IgD-negative memory B cell (primary cell): ENCODE measurements around the gene KCNF1. TPM values are rescaled to one million over a fixed set of nuclear protein-coding genes. Genes with fewer than 3 reads are reported as not detected.

ENCODE experiments used
- H3K27ac Mint-ChIP-seq, 3 donors: one replicate each; pipeline ENCODE4 v1.8.0; 2020 to 2022; ENCODE audit warnings: mild to moderate bottlenecking in 3 of 3, mixed read lengths in 3 of 3, moderate library complexity in 1 of 3
- H3K27me3 Mint-ChIP-seq: one replicate; pipeline ENCODE4 v1.8.0; 2021; ENCODE audit warnings: mixed read lengths
- H3K36me3 Mint-ChIP-seq: one replicate; pipeline ENCODE4 v1.8.0; 2020; ENCODE audit warnings: mild to moderate bottlenecking, mixed read lengths
- H3K4me1 Mint-ChIP-seq, 3 donors: one replicate each; pipeline ENCODE4 v1.8.0; 2020 to 2022; ENCODE audit warnings: mixed read lengths in 3 of 3, mild to moderate bottlenecking in 1 of 3
- H3K4me3 Mint-ChIP-seq, 4 donors: one replicate each; pipeline ENCODE4 v1.8.0; 2020 to 2022; ENCODE audit warnings: mild to moderate bottlenecking in 4 of 4, mixed read lengths in 4 of 4, moderate library complexity in 3 of 4
- H3K9me3 Mint-ChIP-seq, 3 donors: one replicate each; pipeline ENCODE4 v1.8.0; 2020 to 2021; ENCODE audit warnings: mixed read lengths in 3 of 3, mild to moderate bottlenecking in 1 of 3
- polyA plus RNA-seq: library from polyadenylated mRNA; unstranded; fragments of 300-500 nt; fragmentation: Illumina TruSeq; gene quantifications from one replicate; pipeline ENCODE4 v1.2.3, GENCODE V29; 2021

Gene KCNF1
- polyA plus RNA-seq, 1 donor from 2014 or later = not detected

DNA sequence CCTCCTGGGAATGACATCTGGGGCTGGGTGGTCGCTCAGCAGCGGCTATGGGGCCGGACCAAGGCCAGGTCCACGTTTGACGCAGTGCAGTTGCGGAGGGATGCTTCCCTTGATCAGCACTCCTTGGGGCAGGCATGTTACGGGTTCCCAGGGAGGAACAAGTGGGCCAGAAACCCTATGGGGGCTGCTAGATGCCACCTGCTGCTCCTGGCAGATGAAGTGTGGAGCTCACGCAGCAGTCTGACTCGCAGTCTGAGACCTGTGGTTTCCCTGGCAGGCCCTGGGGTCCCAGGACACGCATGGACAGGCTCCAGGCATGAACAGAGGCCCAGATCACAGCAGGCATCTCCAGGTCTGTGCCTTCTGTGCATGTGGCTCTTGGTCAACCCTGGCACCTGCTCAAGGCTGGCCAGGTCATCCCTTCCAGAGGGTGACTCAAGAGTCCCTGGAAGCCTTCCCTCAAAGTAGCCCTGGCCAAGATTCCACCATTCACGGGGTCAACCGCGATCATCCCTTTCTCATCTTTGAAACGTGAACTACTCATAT, 20.0 kb downstream of the KCNF1 start:
- no peak overlapping the region for H3K4me3 Mint-ChIP-seq
- no peak overlapping the region for H3K27ac Mint-ChIP-seq
- H3K4me1 Mint-ChIP-seq = no peaks in the 10 kb centered on the region
- no peaks in the 10 kb centered on the region for H3K36me3 Mint-ChIP-seq
- H3K9me3 Mint-ChIP-seq = no peaks in the 10 kb centered on the region
- peaks cover 26% of the 10 kb centered on the region for H3K27me3 Mint-ChIP-seq

DNA sequence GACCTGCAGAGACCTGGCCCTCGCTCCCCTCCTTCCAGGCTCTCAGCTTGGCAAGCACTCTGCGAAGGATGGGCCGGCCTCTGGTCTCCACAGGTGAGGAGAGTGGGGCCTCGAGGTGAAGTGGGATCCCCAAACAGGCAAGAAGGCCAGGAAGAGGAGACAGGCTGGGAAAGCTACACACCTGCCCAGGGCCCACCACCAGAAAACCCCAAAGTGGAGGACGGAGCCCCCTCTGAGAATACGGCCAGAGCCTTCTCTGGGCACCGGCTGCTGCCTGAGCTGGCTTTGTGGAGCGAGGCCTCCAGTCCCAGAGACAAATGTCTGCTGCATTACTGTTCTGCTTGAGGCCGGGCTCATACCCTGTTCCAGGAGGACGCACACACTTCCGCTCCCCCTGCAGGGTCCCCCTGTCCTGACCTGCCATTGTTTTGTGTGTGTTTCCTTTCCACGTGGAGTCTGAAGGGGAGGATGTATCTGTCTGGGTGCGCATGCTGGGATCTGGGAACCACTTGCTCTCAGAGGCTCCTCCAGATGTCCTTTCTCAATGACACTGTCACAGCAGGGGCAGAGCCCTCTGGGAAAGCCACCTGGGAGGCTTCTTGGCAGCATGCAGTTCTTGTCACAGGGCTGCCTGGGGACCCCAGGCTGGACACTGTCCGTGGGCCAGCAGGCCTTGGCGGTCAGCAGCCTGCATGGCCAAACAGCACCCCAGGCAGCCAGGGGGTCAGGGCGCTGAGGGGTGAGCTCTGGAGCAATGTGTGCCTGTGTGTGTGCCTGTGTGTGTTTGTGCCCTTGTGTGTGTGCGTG, 20.8 kb downstream of the KCNF1 start:
- Mint-ChIP-seq H3K27me3 (peaks cover 26% of the 10 kb centered on the region), H3K9me3 (peaks cover 0 to 5% (median 0%) of the 10 kb centered on the region in 3 donors), H3K4me3 (peak overlapping the region in 1 of 4 donors; percentile 34)

DNA sequence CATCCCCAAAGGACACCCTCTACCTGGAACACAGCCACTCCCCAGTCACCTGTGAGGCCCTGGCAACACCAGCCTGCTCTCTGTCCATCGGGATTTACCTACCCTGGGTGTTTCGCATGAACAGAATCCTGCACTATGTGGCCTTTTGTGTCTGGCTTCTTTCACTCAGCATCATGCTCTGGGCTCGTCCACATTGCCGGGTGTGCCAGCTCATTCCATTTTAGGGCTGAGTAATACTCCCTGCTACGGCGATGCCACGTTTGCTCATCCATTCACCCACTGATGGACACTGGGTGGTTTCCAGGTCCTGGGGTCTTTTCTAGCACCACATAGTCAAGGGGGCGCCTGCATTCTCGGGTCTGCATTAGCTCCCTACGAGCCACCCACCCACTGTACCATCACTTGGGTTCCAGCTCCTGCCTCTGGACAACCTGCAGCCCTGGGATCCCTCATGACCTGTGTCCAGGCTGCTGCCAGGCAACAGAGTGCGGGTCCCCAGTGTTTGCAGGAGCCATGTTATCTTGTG, 22.0 kb downstream of the KCNF1 start:
- H3K9me3 Mint-ChIP-seq = peaks cover 0 to 5% (median 3%) of the 10 kb centered on the region in 3 donors
- H3K27ac Mint-ChIP-seq = no peak overlapping the region
- no peak overlapping the region for H3K4me3 Mint-ChIP-seq
- no peaks in the 10 kb centered on the region for H3K36me3 Mint-ChIP-seq
- H3K4me1 Mint-ChIP-seq = no peaks in the 10 kb centered on the region
- peaks cover 17% of the 10 kb centered on the region for H3K27me3 Mint-ChIP-seq

More for the DNA sequence above, 20.8 kb downstream of the KCNF1 start:
- Mint-ChIP-seq H3K36me3 (no peaks in the 10 kb centered on the region), H3K27ac (no peak overlapping the region), H3K4me1 (no peaks in the 10 kb centered on the region)

DNA sequence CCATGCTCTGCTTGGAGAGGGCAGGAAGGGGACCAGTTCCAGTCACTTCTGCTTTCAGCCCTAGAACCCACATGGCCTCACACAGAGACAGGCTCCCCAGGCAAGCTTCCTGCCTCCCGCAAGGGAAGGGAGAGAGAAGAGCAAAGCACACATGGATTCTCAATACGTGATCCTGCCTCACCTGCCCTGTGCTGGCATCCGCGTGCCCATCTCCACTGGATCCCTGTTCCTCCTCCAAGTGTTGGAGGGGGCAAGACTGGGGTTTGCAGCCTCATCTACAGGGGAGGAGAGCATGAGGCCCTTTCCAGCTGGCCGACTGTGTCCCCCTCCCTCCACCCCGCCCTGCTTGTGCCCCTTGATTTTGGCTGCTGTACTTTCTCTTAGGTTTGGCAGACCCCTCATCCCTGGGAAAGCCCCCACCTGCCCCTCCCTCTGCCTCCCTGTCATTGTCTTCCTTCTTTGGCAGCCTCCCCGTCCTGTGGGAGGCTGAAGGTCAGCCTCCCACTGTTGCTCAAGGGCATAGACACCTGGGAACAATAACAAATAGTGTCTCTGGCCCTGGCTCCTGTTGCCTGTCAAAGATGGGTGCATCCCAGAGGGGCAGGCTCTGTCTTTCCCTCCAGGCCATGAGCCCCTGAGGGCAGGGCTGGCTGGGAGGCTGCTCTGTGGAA, 22.7 kb downstream of the KCNF1 start:
- H3K27me3 Mint-ChIP-seq = peaks cover 14% of the 10 kb centered on the region
- no peak overlapping the region for H3K27ac Mint-ChIP-seq
- H3K4me1 Mint-ChIP-seq = no peaks in the 10 kb centered on the region
- no peaks in the 10 kb centered on the region for H3K36me3 Mint-ChIP-seq
- peaks cover 2 to 10% (median 8%) of the 10 kb centered on the region in 3 donors for H3K9me3 Mint-ChIP-seq
- H3K4me3 Mint-ChIP-seq = no peak overlapping the region

DNA sequence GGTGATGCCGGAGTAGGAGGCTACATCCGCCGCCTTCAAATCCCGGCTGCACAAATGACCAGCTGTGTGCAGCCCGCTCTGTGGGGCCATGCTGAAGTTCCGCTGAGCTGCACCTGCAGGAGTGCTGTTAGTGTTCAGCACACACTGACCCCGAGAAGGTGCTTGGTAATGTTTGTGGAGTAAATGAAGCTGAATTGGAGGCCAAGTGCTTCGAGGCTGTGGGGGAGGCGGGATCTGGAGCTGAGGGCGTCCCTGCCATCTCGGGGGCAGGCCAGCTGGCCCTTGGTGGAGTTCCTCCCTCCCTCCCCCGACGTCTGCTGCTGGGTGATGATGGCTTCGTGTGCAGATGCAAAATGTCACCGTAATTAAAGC, 23.2 kb downstream of the KCNF1 start:
- Mint-ChIP-seq H3K27ac (no peak overlapping the region), H3K27me3 (peaks cover 12% of the 10 kb centered on the region), H3K36me3 (no peaks in the 10 kb centered on the region), H3K9me3 (peaks cover 4 to 13% (median 12%) of the 10 kb centered on the region in 3 donors), H3K4me3 (no peak overlapping the region), H3K4me1 (no peaks in the 10 kb centered on the region)

DNA sequence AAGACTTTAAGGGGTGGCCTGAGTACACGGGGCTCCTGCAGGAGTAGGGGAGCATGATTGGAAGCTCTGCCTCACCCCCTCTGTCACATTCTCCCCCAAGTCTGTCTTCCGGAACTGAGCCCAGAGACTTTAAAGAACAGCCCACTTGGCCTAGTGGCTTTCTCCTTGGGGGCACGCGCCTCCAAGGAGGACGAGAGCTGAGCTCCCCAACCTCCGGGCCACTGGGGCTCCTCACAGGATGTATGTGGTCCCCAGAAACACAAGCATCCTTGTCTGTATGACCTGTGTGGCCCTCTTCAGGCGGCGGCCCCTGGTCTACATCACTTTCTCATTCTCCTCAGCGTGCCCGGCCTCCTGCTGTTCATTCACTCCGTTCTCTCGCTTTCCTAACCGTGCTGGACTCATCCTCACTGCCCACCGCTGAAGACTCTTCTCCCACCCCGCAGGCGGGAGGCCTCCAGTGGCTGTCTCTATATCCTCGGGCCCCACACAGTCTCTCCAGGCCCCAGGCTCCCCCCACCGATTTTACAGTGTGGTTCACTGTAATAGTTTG, 23.7 kb downstream of the KCNF1 start:
- Mint-ChIP-seq H3K4me1 (no peaks in the 10 kb centered on the region), H3K9me3 (peaks cover 4 to 13% (median 12%) of the 10 kb centered on the region in 3 donors), H3K27me3 (peaks cover 11% of the 10 kb centered on the region), H3K4me3 (no peak overlapping the region), H3K36me3 (no peaks in the 10 kb centered on the region), H3K27ac (peak overlapping the region in 1 of 3 donors; percentile 91)

DNA sequence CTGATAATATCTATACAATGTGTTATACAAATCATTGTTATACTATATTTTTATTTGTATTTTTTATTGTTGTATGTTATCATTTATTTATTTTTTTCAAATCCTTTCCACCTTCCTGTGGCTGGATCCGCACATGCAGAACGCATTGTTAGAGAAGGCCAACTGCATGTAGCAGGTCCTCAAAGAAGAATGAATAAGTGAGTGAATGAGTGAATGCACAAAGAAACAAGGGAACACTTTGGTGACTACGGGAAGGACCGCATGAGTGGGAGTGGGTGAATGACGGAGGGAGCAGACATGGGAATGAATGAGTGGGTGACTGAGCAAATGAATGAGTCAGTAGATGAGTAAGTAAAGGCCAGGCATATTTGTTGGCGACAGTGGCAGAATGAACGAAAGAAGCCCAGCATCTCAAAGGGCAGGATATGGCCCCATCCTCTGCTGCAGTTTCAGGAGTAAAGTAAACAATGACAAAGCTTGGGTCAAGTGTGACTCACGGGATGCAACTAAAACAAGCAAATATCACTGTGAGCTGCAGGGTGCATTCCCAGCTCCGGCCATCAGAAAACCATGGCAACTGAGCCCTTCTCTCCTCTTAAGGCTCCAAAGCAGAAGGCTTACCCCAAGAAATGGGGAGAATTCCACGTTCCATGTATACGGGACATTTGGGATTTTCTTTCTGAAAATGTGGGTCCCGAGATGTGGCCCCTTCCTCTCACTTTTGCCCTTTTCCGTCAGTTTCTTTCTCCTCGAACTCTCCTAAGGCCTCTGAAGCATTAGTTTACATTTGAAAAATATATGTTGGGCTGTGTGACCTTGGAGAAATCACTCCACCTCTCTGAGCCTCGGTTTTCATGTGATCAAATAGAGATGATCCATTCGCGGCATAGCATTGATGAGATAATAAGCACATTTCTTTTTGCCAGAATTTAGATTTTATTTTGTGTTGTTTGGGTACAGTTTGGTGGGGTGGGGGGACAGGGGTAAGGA, 24.5 kb downstream of the KCNF1 start:
- H3K4me3 Mint-ChIP-seq = no peak overlapping the region
- peak overlapping the region in 1 of 3 donors; percentile 91 for H3K27ac Mint-ChIP-seq
- H3K9me3 Mint-ChIP-seq = peaks cover 4 to 13% (median 12%) of the 10 kb centered on the region in 3 donors

DNA sequence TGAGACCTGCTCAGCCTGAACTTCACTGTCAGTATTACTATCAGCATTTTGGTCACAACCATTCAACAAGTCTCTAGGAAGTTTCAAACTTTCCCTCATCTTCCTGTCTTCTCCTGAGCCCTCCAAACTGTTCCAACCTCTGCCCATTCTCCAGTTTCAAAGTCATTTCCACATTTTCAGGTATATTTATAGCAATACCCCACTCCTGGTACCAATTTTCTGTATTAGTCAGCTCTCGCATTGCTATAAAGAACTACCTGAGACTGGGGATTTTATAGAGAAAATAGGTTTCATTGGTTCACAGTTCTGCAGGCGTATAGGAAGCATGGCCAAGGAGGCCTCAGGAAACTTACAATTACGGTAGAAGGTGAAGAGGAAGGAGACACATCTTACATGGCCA, 27.3 kb downstream of the KCNF1 start:
- Mint-ChIP-seq H3K4me3 (no peak overlapping the region), H3K36me3 (no peaks in the 10 kb centered on the region), H3K4me1 (no peaks in the 10 kb centered on the region), H3K9me3 (peaks cover 4 to 15% (median 12%) of the 10 kb centered on the region in 3 donors), H3K27ac (no peak overlapping the region), H3K27me3 (peaks cover 13% of the 10 kb centered on the region)

More for the DNA sequence above, 24.5 kb downstream of the KCNF1 start:
- Mint-ChIP-seq H3K27me3 (peaks cover 11% of the 10 kb centered on the region), H3K36me3 (no peaks in the 10 kb centered on the region), H3K4me1 (no peaks in the 10 kb centered on the region)

DNA sequence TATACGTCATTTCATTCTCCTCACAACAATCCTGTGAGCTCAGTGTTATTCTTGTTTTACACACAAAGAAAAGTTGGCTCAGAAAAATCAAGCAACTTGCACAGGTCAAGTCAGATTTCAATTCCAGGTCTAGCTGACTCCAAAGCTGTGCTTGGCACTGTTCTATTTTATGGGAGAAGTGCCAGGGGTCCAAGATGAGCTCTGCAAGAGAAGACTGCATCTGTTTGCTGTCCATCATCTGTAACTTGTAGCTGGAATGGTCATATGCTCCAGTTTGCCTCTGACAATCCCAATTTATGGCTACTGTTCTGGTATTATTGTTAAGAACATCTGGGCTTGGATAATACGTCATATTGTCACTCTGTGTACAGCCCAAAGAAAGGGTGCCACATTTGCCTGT, 28.9 kb downstream of the KCNF1 start:
- peaks cover 4 to 19% (median 12%) of the 10 kb centered on the region in 3 donors for H3K9me3 Mint-ChIP-seq
- peaks cover 11% of the 10 kb centered on the region for H3K27me3 Mint-ChIP-seq
- no peaks in the 10 kb centered on the region for H3K36me3 Mint-ChIP-seq
- H3K27ac Mint-ChIP-seq = no peak overlapping the region
- H3K4me1 Mint-ChIP-seq = no peaks in the 10 kb centered on the region
- H3K4me3 Mint-ChIP-seq = no peak overlapping the region

DNA sequence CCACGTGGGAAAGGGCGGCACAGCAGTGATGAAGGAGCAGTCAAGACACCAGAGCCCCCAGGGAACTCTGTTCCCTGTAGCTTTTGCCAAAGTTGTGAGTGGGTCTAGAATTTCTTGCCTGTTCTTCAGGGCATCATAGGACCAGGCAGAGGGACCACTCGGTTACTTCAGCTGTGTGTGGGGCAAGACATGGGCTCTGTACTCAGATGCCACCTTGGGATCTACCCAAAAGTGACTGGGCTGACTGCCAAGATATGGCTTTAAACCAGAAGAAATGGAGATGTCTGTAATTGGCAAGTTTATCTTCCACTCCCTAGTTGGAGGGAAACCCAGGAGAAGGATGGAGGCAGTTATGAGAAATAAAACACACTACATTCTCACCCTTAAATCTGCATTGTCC, 29.6 kb downstream of the KCNF1 start:
- H3K27me3 Mint-ChIP-seq = peaks cover 13% of the 10 kb centered on the region
- H3K27ac Mint-ChIP-seq = no peak overlapping the region
- peaks cover 4 to 20% (median 12%) of the 10 kb centered on the region in 3 donors for H3K9me3 Mint-ChIP-seq
- no peaks in the 10 kb centered on the region for H3K4me1 Mint-ChIP-seq
- H3K36me3 Mint-ChIP-seq = no peaks in the 10 kb centered on the region
- no peak overlapping the region for H3K4me3 Mint-ChIP-seq

DNA sequence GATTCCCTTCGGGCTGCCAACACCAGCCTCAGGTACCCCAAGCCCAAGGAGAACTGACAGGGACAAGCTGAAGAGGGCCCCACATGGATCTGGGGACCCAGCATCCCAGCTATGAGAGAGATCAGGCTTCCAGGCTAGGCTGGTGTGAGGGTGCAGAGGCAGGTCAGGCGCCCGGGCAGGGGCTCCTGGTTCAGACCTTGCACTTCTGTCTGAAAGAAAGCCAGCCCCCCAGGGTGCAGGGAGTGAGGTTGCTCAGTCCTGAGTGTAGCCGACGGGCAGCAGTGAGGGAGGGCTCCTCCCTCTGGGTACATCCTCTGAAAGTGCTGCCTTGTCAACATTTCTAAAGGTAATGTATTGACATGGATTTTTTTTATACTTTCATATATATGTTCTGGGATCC, 33.1 kb downstream of the KCNF1 start:
- Mint-ChIP-seq H3K4me3 (no peak overlapping the region), H3K9me3 (peaks cover 0 to 16% (median 0%) of the 10 kb centered on the region in 3 donors), H3K27ac (no peak overlapping the region), H3K4me1 (no peaks in the 10 kb centered on the region), H3K36me3 (no peaks in the 10 kb centered on the region), H3K27me3 (peaks cover 26% of the 10 kb centered on the region)

DNA sequence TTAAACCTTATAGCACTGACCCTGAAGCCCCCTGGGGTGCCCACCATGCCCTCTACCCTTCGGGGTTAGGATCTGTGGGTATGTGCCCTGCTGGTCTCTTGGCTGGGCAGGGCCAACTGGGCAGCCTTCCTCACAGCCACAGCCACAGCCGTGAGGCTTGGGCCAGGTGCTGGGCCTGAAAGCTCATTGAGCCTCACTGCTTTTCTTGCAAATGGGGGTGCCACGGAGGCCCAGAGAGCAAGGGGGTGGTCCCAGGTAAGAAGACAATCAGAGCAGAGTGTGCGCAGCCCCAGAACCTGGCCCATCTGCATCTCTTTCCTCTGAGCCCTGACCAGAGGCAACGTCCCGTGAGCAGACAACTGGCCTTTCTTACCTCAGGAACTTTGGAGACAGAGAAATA, 34.7 kb downstream of the KCNF1 start:
- Mint-ChIP-seq H3K36me3 (no peaks in the 10 kb centered on the region), H3K9me3 (peaks cover 0 to 17% (median 0%) of the 10 kb centered on the region in 3 donors), H3K4me3 (no peak overlapping the region), H3K27me3 (peaks cover 26% of the 10 kb centered on the region), H3K27ac (no peak overlapping the region), H3K4me1 (no peaks in the 10 kb centered on the region)

DNA sequence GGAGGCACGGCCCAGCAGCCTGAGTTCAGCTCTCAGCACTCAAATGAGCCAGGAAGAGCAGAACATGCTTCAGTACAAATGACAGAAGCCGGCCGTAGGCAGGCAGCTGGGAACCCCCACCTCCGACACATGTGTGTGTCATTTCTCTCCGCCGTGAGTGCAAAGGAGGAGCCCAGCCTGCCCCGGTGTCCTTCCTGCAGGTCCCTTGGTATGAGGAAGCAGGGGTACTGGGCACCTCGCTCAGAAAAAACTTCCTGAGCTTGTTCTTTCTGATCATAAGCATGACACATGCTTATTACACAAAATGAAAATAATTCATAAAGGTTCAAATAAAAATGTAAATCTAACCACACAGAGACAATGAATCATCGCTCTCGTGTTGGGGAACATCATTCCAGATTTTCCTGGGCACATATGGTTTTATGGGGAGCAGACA, 35.3 kb downstream of the KCNF1 start:
- peak overlapping the region in 1 of 4 donors; percentile 41 for H3K4me3 Mint-ChIP-seq
- H3K36me3 Mint-ChIP-seq = no peaks in the 10 kb centered on the region
- H3K4me1 Mint-ChIP-seq = no peaks in the 10 kb centered on the region
- peaks cover 22% of the 10 kb centered on the region for H3K27me3 Mint-ChIP-seq
- H3K27ac Mint-ChIP-seq = no peak overlapping the region
- H3K9me3 Mint-ChIP-seq = peaks cover 0 to 15% (median 0%) of the 10 kb centered on the region in 3 donors
